Activated naive CD4-positive, alpha-beta T cell (primary cell): ENCODE results near the gene HNF4A.
"Not testable (repeated sequence)": the region's sequence is repeated elsewhere in the genome, so short reads cannot be mapped to it uniquely, and the experiment has no call there.

Source experiments
- DNase-seq, 4 experiments: peaks; one replicate each; lab custom pipeline; 2025; lab: John Stamatoyannopoulos, UW

The HNF4A gene

DNA sequence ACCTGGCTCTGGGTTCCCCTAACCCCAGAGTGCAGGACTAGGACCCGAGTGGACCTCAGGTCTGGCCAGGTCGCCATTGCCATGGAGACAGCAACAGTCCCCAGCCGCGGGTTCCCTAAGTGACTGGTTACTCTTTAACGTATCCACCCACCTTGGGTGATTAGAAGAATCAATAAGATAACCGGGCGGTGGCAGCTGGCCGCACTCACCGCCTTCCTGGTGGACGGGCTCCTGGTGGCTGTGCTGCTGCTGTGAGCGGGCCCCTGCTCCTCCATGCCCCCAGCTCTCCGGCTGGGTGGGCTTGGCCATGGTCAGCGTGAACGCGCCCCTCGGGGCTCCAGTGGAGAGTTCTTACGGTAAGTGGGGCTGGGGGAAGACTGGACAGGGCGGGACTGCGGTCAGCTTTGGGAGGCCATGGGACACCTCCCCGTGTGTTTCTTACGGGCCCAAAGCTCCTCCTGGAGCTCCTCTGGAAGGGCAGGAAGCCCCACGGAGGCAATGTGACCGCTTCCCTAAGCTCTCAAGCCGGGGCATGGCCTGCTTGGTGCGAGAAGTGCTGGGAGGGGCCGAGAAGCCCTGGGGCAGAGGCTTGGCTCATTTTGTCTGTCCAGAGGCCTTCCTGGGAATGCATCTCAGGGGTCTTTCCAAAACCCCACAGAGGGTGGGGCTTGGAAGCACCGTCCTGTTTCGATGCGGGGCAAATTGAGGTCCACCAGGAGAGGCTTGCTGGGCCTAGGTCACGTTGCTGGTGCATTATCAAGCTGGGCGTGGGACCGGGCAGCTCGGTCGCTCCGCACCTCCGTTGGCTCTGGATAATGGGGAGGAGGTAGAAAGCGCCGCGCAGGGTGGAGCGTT is at the start of gene HNF4A:
HNF4A (plus strand) TSS at position 202 of the 855 bp plus-strand sequence; CDS start at position 308, 106 bp downstream.
- no peak for DNase-seq

DNA sequence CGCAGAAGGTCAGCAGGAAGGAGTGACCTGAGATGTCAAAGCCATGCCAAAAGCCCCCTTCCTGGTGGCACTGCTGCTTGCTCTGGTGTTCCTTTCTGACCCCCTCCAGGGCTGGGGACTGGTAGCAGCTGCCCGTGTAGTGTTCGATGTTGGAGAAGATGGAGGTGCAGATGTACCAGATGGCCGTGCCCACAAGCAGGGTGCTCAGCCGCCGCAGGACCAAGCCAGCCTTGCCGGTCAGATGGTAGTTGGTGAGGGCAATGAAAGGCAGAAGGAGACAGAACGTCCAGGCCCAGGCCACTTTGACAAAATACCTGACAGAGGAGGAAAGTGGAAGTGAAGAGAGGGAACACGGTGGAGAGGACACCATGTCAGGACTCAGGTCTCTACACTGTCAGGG is 48.6 kb upstream of the HNF4A start:
- no peak for DNase-seq

DNA sequence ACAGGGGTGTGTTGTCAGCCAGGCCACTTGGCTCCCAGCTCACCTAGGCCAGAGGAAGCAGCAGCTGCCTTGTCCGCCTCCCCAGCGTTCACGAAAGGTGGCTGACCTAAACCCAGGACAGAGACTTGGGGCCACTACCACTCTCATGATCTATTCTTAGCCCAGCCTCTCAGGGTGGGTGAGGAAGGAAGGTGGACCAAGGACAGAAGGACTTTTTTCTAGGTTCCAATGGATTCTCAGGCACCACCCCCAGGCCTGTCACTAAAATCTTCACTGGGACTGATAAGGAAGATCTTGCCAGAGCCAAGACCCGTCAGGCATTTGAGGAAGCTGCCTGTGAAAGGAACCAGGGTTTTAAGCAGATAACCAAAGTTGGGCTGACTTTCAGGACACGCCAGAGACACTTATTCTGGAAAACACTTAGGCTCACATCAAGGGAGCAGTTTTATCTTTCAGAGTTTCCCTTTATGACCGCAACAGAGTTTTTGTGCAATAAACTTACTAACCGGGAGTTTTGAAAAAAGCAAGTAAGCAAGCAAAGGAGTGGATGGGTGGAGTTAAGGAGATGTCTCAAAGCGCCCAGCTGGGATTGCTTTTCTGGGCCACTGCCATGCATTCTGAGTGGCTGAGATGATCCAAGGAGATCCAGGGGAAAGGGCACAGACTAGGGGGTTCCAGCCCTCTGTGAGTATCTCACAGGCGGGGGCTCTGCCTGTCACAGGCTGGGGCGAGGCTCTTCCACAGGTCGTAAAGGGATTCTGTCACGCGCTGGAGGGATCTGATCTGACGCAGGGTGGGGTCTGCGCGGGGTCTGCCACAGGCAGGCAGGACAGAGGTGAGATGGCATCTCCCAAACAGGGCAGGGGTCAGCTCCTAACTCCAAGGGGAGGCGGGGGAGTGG is 45.5 kb upstream of the HNF4A start:
- DNase-seq = no peak

DNA sequence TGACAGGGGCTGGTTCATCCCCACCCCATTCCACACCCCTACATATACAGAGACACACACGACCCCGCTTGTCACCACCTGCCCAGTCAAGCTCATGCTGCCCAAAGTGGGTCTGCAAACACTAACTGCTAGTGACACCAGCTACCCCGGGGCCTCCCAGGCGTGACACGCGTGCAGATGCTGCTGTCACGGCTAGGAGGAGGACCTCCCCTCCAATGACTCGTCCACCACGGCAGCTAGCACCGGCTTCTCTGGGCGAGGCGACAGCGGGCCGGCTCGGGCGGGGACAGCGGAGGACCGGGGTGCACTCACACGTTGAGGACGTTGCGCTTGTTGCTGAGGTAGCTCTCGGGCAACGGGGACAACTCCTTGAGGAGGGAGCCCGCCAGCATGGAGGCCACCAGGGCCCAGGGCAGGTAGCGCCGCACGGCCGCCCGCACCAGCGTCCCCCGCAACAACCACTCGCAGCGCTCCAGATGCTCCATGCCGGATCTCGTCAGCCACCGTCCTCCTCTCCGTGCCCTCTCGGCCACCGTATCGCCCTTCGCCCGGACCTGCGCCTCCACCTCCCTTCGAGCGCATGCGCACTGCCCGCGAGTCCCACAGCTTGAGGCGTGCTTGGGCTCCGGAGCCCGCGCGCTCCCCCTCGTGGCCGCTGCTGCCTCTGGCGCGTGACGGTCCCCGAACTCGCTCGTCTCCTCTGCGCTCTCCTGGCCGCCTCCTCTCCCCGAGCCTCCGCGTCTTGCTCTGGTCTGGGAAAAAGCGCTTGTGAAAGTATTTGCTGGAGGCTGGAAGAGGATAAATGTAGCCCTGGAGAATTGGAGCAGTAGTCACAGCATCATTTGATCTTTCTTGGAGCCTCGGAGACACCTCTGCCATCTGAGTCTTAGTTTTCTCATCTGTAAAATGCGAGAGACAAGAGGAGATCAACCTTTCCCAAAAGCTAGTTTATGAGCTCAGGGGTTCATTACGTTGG is 44.5 kb upstream of the HNF4A start, which contains the start of gene FITM2:
FITM2 (minus strand) TSS at position 539 of the 976 bp plus-strand sequence; CDS start at position 485, 54 bp downstream.
- DNase-seq = peak; percentile 97 to 98 (median 98)

GRCh38 chr20:44314870-44315269 is 40.6 kb upstream of the HNF4A start:
- no peak for DNase-seq

DNA sequence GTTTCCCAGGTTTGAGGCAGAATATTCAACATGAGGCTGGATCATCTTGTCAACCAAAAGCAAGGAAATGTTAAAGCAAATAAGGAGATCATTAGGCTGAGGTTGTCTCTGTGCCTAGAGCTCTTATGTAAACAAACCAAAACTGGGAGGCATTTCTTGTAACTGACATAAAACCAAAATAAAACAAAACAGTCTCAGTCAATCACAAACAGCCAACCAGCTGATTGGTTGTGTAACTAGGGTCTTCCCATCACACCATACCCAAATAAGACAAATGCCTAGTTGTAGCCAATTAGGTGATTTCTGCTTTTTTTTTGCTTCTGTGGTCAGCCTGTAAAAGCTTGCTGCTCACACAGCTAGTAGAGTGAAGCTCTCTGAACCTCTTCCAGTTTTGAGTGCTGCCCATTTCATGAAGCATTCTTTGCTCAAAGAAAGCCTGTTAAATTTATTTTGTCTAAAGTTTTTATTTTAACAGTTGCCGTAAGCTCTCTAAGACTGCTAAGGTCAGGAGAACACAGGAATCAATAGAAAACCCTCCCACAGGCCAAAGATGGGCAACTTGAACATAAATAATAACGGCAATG is 35.6 kb upstream of the HNF4A start:
- DNase-seq = no peak

GRCh38 chr20:44324343-44324742 is 31.2 kb upstream of the HNF4A start:
- no peak for DNase-seq

- DNase-seq = peak in 1 of 4 experiments; percentile 17
Measured at GRCh38 chr20:44326391-44327159, 28.9 kb upstream of the HNF4A start.

- DNase-seq = not testable (repeated sequence)
Measured at GRCh38 chr20:44327748-44328147, 27.8 kb upstream of the HNF4A start.

DNA sequence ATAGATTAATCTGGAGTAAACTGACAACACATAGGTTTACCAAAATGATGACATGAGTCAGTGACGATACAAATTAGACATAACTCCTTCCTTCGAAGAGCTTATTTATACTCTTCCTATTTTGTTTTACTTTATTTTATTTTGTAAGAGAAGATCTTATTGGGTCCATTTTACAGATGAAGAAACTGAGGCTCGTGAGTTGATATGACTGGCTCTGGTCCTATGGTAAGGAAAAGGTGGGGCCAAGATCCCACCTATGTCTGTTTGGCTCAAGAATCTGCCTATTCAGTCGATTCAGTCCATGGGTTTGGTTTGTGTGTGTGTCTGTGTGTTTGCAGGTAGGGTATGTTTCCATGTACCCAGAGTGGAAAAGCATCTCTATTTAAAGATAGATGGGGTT is 27.1 kb upstream of the HNF4A start:
- no peak for DNase-seq

DNA sequence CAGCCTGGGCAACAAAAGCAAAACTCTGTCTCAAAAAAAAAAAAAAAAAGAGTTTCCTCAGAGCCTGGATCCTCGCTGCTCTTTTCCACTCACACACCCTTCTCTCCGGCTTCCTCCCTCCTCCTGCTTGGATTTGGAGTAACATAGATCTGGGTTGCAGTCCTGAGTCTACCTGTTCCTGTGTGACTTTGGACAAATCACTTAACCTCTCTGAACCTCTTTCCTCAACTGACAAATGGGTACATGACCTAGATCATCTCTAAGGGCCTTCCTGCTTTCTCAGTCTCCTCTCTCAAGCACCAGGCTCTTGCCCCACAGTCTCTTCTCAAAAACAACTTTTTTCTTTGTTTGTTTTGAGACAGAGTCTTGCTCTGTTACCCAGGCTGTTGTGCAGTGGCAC is 24.3 kb upstream of the HNF4A start:
- no peak for DNase-seq

GRCh38 chr20:44334306-44334705 is 21.2 kb upstream of the HNF4A start:
- no peak for DNase-seq

- no peak for DNase-seq
Measured at GRCh38 chr20:44334709-44335108, 20.8 kb upstream of the HNF4A start.

GRCh38 chr20:44335675-44336074 is 19.8 kb upstream of the HNF4A start:
- no peak for DNase-seq

DNA sequence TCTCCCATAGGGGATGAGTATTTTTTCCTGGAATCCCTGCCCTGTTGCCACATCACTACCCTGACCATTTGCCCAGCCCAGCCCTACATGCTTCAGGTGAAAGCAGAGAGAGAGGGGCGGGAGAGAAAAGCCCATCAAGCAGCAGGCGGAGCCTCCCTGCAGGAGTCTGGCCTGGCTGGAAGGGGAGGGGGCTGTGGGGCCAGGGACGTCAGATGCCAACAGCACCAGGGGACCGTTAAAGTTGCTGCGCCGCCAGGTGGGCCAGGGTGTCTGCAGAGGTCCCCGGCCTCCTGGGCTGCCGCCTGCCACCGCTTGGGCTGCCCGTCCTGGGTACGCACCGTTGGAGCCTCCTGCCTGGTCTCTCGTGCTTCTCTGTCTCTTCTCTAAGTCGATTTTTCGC is 19.4 kb upstream of the HNF4A start:
- no peak for DNase-seq

- DNase-seq = no peak
Measured at GRCh38 chr20:44336725-44337380, 18.6 kb upstream of the HNF4A start, which contains the start of gene R3HDML. Gene R3HDML (plus strand): TSS chr20:44337043. CDS start chr20:44337158, 115 bp downstream.

DNA sequence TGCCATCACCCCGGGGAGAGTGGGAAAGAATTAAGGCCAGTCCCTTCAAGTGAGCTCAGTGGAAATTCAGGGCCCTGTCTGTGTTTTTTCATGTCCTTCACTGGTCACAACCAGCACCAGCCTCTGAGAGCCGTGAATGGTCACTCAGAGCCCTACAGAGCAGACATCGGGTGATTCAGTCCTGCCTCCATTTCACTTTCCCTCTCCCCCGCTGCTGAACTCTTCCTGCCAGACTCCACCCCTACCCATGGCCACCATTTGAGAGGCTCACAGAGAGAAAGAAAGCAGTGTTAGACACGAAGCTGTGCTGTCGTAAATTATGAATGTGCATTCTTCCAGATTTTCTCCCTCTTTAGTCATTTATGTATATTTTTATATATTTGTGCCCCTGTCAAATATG is 13.3 kb upstream of the HNF4A start:
- no peak for DNase-seq

GRCh38 chr20:44343162-44343675 is 12.3 kb upstream of the HNF4A start:
- no peak for DNase-seq

- no peak for DNase-seq
Measured at GRCh38 chr20:44344723-44345122, 10.8 kb upstream of the HNF4A start.
